ENCODE measurements around the gene HIKESHI.

Gene HIKESHI

GRCh38 chr11:86374069-86374468 is 72.0 kb downstream of the HIKESHI start:
- no peak for DNase-seq (ENCODE audit: low read depth, low spot score)

DNA sequence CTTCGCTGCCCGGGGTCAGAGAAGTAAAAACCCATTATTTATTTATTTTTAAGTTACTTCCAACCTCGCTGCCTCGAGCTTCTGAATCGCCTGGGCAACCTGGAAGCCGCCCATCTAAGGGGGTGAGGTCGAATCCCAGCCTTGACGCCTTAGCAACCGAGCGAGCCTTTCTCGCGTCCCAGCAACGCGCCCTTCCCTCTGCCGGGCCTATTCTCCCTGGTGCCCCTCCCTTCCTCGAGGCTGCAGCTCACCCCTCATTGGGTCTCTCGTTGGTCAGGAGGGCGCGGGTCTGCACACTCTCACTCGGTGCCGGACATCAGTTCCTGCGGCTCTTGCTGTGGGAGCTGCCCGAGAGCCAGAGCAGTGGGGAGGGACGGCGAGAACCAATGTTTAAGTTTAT is 72.5 kb downstream of the HIKESHI start, which contains the start of gene CCDC81:
Gene CCDC81 (plus strand): TSS at position 302 of the 400 bp plus-strand sequence. CDS start 277 bp downstream, outside the sequence.
- DNase-seq (ENCODE audit: low read depth, low spot score), result no peak

DNA sequence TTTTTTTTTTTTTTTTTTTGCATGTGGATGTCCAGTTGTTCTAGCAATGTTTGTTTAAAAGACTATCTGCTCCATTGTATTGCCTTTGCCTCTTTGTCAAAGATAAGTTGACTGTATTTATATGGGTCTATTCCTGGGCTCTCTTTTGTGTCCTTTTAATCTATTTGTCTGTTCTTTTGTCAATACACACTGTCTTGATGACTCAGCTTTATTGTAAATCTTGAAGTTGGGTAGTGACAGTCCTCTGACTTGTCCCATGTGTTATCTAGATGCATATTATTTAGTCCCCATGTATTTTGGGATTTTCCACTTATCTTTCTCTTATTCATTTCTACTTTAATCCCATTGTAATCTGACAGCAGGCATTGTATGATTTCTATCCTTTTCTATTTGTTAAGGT is 75.9 kb downstream of the HIKESHI start:
- DNase-seq (ENCODE audit: low read depth, low spot score), result no peak

- no peak for DNase-seq (ENCODE audit: low read depth, low spot score)
Measured at GRCh38 chr11:86380295-86381059, 78.4 kb downstream of the HIKESHI start.

- DNase-seq (ENCODE audit: low read depth, low spot score), result no peak
Measured at GRCh38 chr11:86383041-86383955, 81.3 kb downstream of the HIKESHI start.

DNA sequence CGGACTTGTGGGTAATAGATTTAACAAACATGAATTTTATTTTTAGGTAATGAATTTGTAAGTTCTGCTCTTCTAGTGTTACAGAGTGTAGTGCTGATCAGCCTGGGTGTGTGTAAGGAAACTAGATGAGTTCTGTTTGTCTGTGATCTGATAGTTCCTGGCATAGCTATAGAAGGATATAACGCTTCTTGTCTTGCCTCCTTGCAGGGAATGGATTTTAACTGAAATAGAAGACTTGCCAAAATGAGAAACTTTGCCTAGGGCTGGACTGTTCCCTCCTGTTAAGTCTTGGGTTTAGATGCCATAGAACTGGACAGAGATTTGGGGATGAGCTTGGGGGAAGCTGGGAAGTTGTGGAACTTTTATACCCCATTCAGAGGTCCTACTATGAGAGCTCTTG is 84.2 kb downstream of the HIKESHI start:
- no peak for DNase-seq (ENCODE audit: low read depth, low spot score)

DNA sequence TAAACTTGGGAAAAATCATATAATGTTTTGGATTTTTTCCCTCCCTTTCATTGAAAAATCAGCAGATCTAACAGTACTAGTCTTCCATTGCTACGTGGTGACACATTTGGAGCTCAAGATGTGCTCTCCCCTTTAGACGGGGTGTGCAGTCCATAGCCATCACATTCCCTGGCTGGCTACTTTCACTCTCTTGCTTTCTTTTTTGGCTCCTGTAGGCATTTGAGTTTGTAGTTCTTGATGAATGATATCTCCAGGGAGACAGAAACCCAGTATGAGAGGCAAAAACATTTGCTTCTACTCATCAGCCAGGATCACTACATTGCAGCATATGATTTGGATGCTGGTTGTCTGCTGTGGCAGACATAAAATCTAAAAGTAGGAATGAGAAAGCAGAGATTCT is 84.7 kb downstream of the HIKESHI start:
- no peak for DNase-seq (ENCODE audit: low read depth, low spot score)

- no peak for DNase-seq (ENCODE audit: low read depth, low spot score)
Measured at GRCh38 chr11:86388198-86388597, 86.2 kb downstream of the HIKESHI start.

- no peak for DNase-seq (ENCODE audit: low read depth, low spot score)
Measured at GRCh38 chr11:86390487-86390886, 88.4 kb downstream of the HIKESHI start.

DNA sequence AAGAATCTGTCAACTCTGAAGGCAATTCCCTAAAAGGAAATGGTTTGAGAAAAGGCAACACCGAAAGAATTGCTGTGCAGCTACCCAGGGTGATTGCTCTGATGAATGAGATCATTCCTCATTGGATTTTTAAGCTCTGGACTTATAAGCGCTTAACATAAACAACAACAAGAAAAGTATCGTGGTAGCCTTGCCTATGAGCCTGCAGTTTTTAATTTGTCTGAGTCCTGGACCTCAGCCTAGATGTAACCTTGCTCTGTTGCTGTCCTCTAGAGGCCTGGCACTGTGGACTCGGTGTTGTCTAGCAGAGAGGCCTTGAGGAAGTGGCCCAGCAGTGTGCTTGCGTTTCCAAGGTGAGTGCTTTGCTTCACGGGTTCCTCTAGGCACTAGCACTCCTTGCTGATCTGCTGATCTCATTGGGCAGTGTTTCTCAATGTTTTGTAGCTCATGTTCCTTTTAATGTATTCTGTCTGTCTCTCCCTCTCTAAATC is 93.1 kb downstream of the HIKESHI start:
- DNase-seq (ENCODE audit: low read depth, low spot score), result no peak
